ENCODE data around the gene ALDH6A1.
"Not testable (repeated sequence)": the region's sequence is repeated elsewhere in the genome, so short reads cannot be mapped to it uniquely, and the experiment has no call there.

ALDH6A1 gene

GRCh38 chr14:74084277-74085046, at the start of gene ALDH6A1, which contains the start of gene LIN52:
Gene ALDH6A1 (minus strand): TSS chr14:74084453. CDS start chr14:74084394, 59 bp downstream.
Gene LIN52 (plus strand): TSS chr14:74084956. CDS start chr14:74084975, 19 bp downstream.
- DNase-seq = peak; percentile 98

- DNase-seq = no peak
Observed at GRCh38 chr14:74127634-74128033, 43.4 kb upstream of the ALDH6A1 start.

GRCh38 chr14:74126315-74127013, 42.2 kb upstream of the ALDH6A1 start:
- DNase-seq = no peak

GRCh38 chr14:74125487-74125886, 41.2 kb upstream of the ALDH6A1 start:
- DNase-seq = not testable (repeated sequence)

- peak; percentile 26 for DNase-seq
Observed at GRCh38 chr14:74111395-74112216, 27.4 kb upstream of the ALDH6A1 start.

- no peak for DNase-seq
Observed at GRCh38 chr14:74109369-74109768, 25.1 kb upstream of the ALDH6A1 start.

- DNase-seq = no peak
Observed at GRCh38 chr14:74105381-74105780, 21.1 kb upstream of the ALDH6A1 start.

- DNase-seq = no peak
Observed at GRCh38 chr14:74089251-74090020, 5.2 kb upstream of the ALDH6A1 start.

- no peak for DNase-seq
Observed at GRCh38 chr14:74085828-74086227, 1.6 kb upstream of the ALDH6A1 start.

GRCh38 chr14:74085047-74085637, 889 bp upstream of the ALDH6A1 start:
- no peak for DNase-seq

GRCh38 chr14:74083784-74084276, 423 bp downstream of the ALDH6A1 start:
- no peak for DNase-seq

GRCh38 chr14:74083161-74083560, 1.1 kb downstream of the ALDH6A1 start:
- DNase-seq = no peak

- no peak for DNase-seq
Observed at GRCh38 chr14:74081491-74081890, 2.8 kb downstream of the ALDH6A1 start.

GRCh38 chr14:74080820-74081460, 3.3 kb downstream of the ALDH6A1 start:
- no peak for DNase-seq

GRCh38 chr14:74077401-74077800, 6.9 kb downstream of the ALDH6A1 start:
- no peak for DNase-seq

GRCh38 chr14:74065746-74066575, 18.3 kb downstream of the ALDH6A1 start:
- DNase-seq = no peak

GRCh38 chr14:74064883-74065282, 19.4 kb downstream of the ALDH6A1 start:
- DNase-seq = no peak

- DNase-seq = no peak
Observed at GRCh38 chr14:74064426-74064825, 19.8 kb downstream of the ALDH6A1 start.

- DNase-seq = no peak
Observed at GRCh38 chr14:74062809-74063150, 21.5 kb downstream of the ALDH6A1 start.

- DNase-seq = no peak
Observed at GRCh38 chr14:74049876-74050495, 34.3 kb downstream of the ALDH6A1 start.
